GM12873 (cell line): ENCODE measurements around the gene OR52K2.

Experiments used
- TF ChIP-seq, protein P1 (sequence below): IDR thresholded peaks from 2 replicates; pipeline ENCODE4 v1.5.1; 2012; ENCODE audit warnings: low read depth, mild to moderate bottlenecking, moderate library complexity, low read length, control low read depth; ENCODE audit not compliant: insufficient read depth; ENCODE audit errors: missing control alignments

OR52K2 gene

DNA sequence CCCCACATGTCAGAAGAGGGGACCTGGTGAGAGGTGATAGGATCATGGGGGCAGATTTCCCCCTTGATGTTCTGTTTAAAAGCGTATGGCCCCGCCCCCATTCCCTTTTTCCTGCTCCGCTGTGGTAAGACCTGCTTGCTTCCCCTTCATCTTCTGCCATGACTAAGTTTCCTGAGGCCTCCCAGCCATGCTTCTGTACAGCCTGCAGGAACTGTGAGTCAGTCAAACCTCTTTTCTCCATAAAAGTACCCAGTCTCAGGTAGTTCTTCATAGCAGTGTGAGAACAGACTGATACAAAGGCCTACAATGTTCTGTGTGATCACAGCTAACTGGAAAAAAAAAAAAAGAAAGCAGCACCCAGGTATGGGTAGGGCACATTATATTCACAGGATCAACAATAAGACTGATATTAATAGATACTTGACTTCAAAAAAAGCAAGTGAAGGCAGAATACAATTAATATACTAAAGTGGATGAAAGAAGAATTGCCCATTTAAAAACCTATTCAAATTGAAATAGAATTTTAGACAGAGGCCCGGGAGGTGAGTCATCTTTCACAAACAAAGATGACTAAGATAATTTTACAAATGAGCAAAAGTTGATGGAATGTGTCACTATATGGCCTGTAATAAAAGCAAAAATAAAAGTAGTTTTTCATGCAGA lies 31.6 kb downstream of the OR52K2 start:
- TF ChIP-seq, protein P1, sequence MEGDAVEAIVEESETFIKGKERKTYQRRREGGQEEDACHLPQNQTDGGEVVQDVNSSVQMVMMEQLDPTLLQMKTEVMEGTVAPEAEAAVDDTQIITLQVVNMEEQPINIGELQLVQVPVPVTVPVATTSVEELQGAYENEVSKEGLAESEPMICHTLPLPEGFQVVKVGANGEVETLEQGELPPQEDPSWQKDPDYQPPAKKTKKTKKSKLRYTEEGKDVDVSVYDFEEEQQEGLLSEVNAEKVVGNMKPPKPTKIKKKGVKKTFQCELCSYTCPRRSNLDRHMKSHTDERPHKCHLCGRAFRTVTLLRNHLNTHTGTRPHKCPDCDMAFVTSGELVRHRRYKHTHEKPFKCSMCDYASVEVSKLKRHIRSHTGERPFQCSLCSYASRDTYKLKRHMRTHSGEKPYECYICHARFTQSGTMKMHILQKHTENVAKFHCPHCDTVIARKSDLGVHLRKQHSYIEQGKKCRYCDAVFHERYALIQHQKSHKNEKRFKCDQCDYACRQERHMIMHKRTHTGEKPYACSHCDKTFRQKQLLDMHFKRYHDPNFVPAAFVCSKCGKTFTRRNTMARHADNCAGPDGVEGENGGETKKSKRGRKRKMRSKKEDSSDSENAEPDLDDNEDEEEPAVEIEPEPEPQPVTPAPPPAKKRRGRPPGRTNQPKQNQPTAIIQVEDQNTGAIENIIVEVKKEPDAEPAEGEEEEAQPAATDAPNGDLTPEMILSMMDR: no peak

DNA sequence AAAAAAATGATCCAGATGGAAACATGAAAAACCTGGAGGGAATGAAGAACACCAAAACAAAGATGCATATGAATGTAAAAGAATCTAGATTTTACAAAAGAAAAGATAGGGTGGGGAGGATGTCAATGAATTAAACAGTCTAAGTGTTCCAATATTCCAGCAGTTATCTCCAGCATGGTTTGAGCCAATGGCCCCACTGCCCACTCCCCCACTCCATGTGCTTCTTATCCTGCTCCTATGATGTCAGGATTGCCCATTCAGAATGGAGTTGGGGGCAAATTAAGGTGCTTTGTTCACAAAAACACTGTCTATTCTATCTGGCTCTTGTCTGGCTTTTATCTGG lies 32.1 kb downstream of the OR52K2 start:
- TF ChIP-seq, protein P1: no peak

DNA sequence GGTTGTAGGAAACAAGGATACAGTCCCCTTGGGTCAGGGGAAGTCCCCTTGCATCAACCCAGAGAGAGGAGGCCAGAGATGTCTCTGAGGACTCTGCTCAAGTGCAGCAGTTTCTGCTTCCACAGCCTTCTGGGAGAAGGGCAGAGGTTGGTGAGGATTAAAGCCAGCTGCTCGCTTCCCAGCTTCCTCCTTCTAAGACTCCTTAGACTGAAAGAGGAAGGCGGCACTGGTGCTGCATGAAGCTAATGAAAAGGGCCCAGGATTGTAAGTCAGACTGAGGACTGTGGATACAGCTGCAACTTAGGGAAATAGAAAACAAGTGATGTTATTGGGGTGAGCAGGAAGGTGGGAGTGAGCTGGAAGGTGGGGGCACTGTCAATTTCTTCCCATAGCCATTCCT lies 33.4 kb downstream of the OR52K2 start, which contains the start of gene OR52K1:
Gene OR52K1, plus strand, starts transcription at position 202 of the 400 bp plus-strand sequence. CDS start 6,255 bp downstream, outside the sequence.
- TF ChIP-seq, protein P1: no peak

DNA sequence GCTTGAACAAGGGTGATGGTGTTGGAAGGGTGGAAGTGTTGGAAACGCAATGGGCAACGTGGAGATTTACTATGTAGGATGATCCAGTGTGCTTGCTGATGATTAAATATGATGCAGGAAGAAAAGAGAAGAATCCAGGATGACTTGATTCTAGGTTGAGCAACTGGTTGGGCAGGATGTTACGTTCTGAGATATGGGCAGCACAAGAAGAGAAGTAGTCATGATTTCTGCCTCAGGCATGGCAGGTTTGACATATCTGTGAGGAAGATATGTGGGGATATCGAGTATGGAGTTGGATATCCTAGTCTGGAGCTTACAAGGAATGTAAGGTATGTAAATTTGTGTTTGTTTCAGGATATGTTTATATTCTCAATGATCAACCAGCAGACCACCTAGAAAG lies 35.2 kb downstream of the OR52K2 start:
- TF ChIP-seq, protein P1: no peak

DNA sequence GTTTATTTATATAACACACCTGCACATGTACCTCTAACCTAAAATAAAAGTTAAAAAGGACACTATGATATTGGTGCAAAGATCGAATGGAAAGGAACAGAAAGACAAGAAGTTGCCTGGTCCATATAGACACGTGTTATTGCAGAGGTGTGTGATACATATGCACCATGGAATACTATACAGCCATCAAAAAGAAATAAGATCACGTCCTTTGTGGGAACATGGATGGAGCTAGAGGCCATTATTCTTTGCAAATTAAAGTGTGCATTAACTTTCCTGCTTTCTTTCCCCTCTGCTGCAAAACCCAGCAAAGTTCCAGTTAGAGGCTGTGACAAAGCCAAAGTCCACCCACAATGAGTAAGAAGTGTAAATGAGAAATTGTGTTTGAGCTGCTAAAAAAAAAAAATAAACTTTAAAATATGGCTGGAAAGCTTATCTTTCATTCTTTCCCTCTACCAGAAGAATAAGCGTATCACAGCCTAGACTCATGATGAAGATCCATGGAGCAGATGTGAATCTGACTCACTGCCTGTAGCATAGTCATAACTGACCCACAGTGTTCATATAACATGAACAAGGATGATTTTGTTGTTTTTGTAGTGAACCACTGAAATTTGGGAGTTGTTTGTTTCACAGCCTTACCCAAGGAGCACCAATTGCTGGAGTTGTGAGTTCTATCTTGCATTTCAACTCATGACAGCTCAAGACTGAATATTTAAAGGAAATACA lies 42.9 kb downstream of the OR52K2 start:
- TF ChIP-seq, protein P1: no peak

DNA sequence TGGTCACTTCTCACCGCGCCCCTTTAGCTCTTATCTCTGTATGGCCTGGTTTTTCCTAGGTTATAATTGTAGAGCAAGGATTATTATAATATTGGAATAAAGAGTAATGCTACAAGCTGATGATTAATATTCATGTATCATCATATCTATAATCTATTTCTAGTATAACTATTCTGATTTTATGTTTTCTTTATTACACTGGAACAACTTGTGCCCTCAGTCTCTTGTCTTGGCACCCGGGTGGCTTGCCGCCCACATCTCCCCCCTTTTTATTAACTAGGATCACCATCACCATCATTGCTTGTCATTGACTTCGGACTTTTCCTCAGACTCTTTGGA lies 44.4 kb downstream of the OR52K2 start:
- TF ChIP-seq, protein P1: no peak

DNA sequence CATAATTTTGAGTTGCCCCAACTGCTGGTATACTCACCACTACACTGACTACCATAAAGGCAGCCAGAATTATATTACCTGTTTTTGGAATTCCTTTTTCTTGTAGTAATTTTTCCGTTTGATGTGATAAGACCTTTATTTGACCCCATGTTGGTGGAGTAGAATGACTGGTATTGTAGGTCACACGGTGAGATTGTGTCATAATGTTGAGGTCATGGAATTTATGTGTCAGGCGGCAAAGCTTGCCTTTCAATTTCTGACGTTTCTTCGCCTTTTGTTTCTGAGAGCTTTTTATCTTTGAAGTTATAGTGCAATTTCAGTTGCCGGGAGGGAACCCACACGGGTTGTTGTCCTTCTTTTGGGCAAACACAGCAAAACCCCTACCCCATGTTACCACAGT lies 46.4 kb downstream of the OR52K2 start:
- TF ChIP-seq, protein P1: no peak
